BJ (cell line): ENCODE results near the gene SRSF4. TPM values are rescaled to one million over a fixed set of nuclear protein-coding genes. Genes with fewer than 3 reads are reported as not detected.
"Not testable (repeated sequence)": the region's sequence is repeated elsewhere in the genome, so short reads cannot be mapped to it uniquely, and the experiment has no call there.

Experiments used
- CTCF ChIA-PET: fragments of 350-600 bp; formaldehyde crosslinking; extraction: SDS; loops from one replicate; lab custom pipeline; 2021; ENCODE audit warnings: antibody characterized with exemption, inconsistent platforms; lab: Yijun Ruan, JAX
- POLR2A ChIA-PET: fragments of 300-600 bp; sonication (Branson Sonifier 250); formaldehyde crosslinking; extraction: SDS; loops from one replicate; lab custom pipeline; 2021; ENCODE audit warnings: antibody characterized with exemption; lab: Charles Lee
- DNase-seq: peaks from one replicate; pipeline ENCODE4 v3.0.0-alpha.2; 2011; ENCODE audit warnings: low read depth
- H3K27me3 ChIP-seq: 2 replicates; pipeline ENCODE4 v1.6.0; 2011; ENCODE audit warnings: low read length; ENCODE audit not compliant: control insufficient read depth, insufficient read depth
- H3K36me3 ChIP-seq: 2 replicates; pipeline ENCODE4 v1.5.1; 2011; ENCODE audit warnings: low read length; ENCODE audit not compliant: control insufficient read depth, insufficient read depth
- H3K4me3 ChIP-seq: 2 replicates; pipeline ENCODE4 v1.5.1; 2011; ENCODE audit warnings: low read depth, mild to moderate bottlenecking, control low read depth, low read length
- polyA plus RNA-seq: library from polyadenylated mRNA; depleted of rRNA; stranded (reverse); fragments of >200 nt; gene quantifications from 2 replicates; pipeline ENCODE4 v1.2.3, GENCODE V29; 2011
- TF ChIP-seq, protein P1 (sequence below): IDR thresholded peaks from 2 replicates; pipeline ENCODE4 v1.5.1; 2011; ENCODE audit warnings: low read depth, mild to moderate bottlenecking, control low read depth, inconsistent platforms, low read length, moderate library complexity; ENCODE audit not compliant: insufficient read depth

The SRSF4 gene
- polyA plus RNA-seq, 1 experiment, result 19.6 TPM

DNA sequence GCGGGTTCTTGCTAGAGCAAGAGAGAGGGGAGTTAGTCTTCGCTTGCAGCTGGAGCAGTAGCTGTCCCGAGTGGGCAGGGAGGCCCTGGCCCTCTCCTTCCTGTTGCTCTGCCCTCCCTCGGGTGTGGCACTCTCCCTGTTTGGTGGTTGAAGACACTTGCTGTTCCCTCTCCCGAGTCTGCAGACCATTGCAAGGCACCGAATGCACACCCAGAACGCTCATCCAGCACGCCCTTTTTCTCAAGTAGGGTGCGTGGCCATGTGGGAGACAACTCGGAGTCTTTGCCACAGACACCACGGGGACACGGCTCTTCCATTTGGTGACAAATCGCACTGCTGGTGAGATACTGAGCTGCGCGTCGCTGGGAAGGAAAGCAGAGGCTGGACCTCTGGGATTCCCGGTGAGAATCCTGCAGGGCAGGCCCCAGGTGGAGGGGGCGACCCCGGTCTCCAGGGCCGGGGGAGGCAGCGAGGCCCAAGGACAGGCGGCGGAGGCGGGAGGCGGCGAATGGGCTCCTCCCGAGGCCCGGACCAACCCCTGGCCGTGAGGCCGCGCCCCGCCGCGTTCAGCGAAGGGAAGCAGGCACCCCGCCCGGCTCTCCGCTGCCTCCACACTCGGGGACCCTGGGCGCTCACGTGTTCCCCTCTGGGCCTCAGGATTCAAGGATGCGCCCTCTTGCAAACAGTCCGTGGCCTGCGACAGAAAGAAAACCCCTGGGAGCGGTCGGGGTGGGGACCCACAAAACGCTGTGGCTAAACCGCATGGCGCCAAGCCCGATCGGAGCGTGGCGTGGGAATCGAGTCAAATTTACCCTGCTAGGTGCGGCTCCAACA, 47.6 kb downstream of the SRSF4 start:
- H3K27me3 ChIP-seq, result no peaks in the 10 kb centered on the region; the same call in 1 of the 2 replicates
- no peak overlapping the region for H3K4me3 ChIP-seq
- H3K36me3 ChIP-seq, result no peaks in the 10 kb centered on the region
- CTCF ChIA-PET, result interaction anchor here (1.0 kb wide), 1 partner anchor 9 kb away, joined by 4 read pairs; no protein-coding TSS in a partner anchor
- DNase-seq, result no peak
- TF ChIP-seq, protein P1, sequence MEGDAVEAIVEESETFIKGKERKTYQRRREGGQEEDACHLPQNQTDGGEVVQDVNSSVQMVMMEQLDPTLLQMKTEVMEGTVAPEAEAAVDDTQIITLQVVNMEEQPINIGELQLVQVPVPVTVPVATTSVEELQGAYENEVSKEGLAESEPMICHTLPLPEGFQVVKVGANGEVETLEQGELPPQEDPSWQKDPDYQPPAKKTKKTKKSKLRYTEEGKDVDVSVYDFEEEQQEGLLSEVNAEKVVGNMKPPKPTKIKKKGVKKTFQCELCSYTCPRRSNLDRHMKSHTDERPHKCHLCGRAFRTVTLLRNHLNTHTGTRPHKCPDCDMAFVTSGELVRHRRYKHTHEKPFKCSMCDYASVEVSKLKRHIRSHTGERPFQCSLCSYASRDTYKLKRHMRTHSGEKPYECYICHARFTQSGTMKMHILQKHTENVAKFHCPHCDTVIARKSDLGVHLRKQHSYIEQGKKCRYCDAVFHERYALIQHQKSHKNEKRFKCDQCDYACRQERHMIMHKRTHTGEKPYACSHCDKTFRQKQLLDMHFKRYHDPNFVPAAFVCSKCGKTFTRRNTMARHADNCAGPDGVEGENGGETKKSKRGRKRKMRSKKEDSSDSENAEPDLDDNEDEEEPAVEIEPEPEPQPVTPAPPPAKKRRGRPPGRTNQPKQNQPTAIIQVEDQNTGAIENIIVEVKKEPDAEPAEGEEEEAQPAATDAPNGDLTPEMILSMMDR, result no peak
- POLR2A ChIA-PET, result no interaction called here

DNA sequence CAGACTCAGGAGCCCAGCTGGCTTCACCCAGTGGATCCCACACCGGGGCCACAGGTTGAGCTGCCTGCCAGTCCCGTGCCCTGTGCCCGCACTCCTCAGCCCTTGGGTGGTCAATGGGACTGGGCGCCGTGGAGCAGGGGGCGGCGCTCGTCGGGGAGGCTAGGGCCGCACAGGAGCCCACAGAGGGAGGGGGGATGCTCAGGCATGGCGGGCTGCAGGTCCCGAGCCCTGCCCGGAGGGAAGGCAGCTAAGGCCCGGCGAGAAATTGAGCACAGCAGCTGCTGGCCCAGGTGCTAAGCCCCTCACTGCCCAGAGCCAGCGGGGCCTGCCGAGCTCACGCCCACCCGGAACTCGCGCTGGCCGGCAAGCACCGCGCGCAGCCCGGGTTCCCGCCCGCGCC, 50.6 kb downstream of the SRSF4 start:
- DNase-seq, H3K36me3 ChIP-seq, H3K4me3 ChIP-seq, POLR2A ChIA-PET, H3K27me3 ChIP-seq: not testable (repeated sequence)
- CTCF ChIA-PET, result interaction anchor here (1.0 kb wide), 1 partner anchor 249 kb away, joined by 3 read pairs; no protein-coding TSS in a partner anchor

DNA sequence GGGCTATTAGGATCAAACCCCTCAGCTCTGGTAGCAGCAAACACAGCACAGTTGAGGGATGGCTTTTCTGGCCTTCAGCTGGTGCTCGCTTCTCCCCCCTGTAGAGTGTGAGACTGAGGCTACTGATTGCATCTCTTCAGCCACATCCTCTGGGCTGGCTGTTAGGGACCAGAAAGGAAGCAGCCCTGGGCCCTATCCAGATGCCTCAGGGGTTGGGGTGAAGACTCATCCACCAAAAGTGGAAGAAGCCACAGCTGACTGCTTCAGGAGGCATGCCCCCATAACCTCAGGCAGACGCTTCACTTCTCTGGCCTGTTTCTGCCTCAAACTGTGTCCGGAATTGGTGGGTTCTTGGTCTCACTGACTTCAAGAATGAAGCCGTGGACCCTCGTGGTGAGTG, 51.8 kb downstream of the SRSF4 start:
- ChIA-PET POLR2A (no interaction called here), CTCF (interaction anchor here (0.5 to 0.8 kb wide), 2 partner anchors 52 to 78 kb away, joined by 3 to 4 read pairs; partner anchors contain the start of gene SRSF4)
- TF ChIP-seq, protein P1, result no peak
- H3K4me3 ChIP-seq, result no peak overlapping the region
- no peaks in the 10 kb centered on the region for H3K36me3 ChIP-seq
- peaks cover 2% of the 10 kb centered on the region; the same call in 1 of the 2 replicates for H3K27me3 ChIP-seq
- no peak for DNase-seq

- H3K27me3 ChIP-seq, result 0 out of 2 replicates have a peak, but pooled peaks cover 2% of the 10 kb centered on the region
- DNase-seq, result no peak
- H3K4me3 ChIP-seq, result no peak overlapping the region
- CTCF ChIA-PET, result interaction anchor here (1.0 kb wide), 1 partner anchor 79 kb away, joined by 3 read pairs; no protein-coding TSS in a partner anchor
- POLR2A ChIA-PET, result interaction anchor here (0.7 kb wide), 1 partner anchor 10 kb away, joined by 3 read pairs; no protein-coding TSS in a partner anchor
- H3K36me3 ChIP-seq, result no peaks in the 10 kb centered on the region
- TF ChIP-seq, protein P1, result no peak
Observed at GRCh38 chr1:29128739-29129138, 53.0 kb downstream of the SRSF4 start.

DNA sequence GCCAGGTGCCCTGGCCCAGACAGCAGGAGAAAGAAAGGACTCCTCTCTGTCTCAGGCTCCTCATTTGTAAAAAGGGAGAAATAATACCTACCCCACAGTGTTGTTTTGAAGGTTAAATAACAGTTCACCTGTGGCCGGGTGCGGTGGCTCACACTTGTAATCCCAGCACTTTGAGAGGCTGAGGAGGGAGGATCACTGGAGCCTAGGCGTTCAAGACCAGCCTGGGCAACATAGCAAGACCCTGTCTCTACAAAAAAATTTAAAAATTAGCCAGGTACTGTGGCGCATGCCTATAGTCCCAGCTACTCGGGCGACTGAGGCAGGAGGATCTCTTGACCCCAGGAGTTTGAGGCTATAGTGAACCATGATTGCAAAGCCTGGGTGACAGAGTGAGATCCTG, 55.5 kb downstream of the SRSF4 start:
- no peaks in the 10 kb centered on the region for H3K36me3 ChIP-seq
- DNase-seq, result no peak
- CTCF ChIA-PET, result interaction anchor here (0.8 kb wide), 1 partner anchor 71 kb away, joined by 3 read pairs; no protein-coding TSS in a partner anchor
- H3K4me3 ChIP-seq, result no peak overlapping the region
- POLR2A ChIA-PET, result no interaction called here
- TF ChIP-seq, protein P1, result no peak
- H3K27me3 ChIP-seq, result 0 out of 2 replicates have a peak, but pooled peaks cover 2% of the 10 kb centered on the region
